Vagina (tissue), 2 donors: Measurements from ENCODE around the gene DYNLT4.

Experiments
- CTCF ChIP-seq, 3 experiments: fragments of 450-650 bp in 2 of 3; fragments of 200-600 bp in 1 of 3; sonication (generic) in 1 of 3; IDR thresholded peaks; one replicate each; pipeline ENCODE4 v1.5.1; 2017 to 2019; ENCODE audit warnings: antibody characterized with exemption in 3 of 3, mild to moderate bottlenecking in 2 of 3, moderate library complexity in 2 of 3
- POLR2A ChIP-seq, 2 donors: fragments of 450-650 bp; IDR thresholded peaks; one replicate each; pipeline ENCODE4 v1.6.1; 2017; ENCODE audit warnings: antibody characterized with exemption in 2 of 2, mild to moderate bottlenecking in 2 of 2, moderate library complexity in 2 of 2
- POLR2AphosphoS5 ChIP-seq, 2 donors: sonication (generic); formaldehyde crosslinking; IDR thresholded peaks; one replicate each; pipeline ENCODE4 v1.9.0; 2017; ENCODE audit warnings: antibody characterized with exemption in 2 of 2, mild to moderate bottlenecking in 2 of 2, low read depth in 1 of 2; ENCODE audit not compliant: insufficient read depth in 1 of 2

- no peak for TF ChIP-seq CTCF (IDR thresholded peaks at IDR 0.05)
- TF ChIP-seq POLR2AphosphoS5 (IDR thresholded peaks at IDR 0.05; ENCODE audit: insufficient read depth in 1 of 2, low read depth in 1 of 2): no peak
- no peak for TF ChIP-seq POLR2A (IDR thresholded peaks at IDR 0.05)
Measured at GRCh38 chr1:44834328-44834727, 27.2 kb upstream of the DYNLT4 start.
